HepG2 (cell line): ENCODE results near the gene UBE2O.

ENCODE experiments used
- BRD4 ChIP-seq: sonication (generic); formaldehyde crosslinking; IDR thresholded peaks from 2 replicates; pipeline ENCODE4 v1.4.0; 2020; ENCODE audit warnings: missing genetic modification reagents
- CREBL2 ChIP-seq: sonication (generic); formaldehyde crosslinking; IDR thresholded peaks from 2 replicates; pipeline ENCODE4 v1.8.1; 2023; ENCODE audit warnings: missing genetic modification reagents, mild to moderate bottlenecking, borderline replicate concordance
- HNF4G ChIP-seq, 2 experiments: sonication (generic) in 1 of 2; formaldehyde crosslinking in 1 of 2; IDR thresholded peaks; 2 replicates each; pipeline versions ENCODE4 v1.4.0 to v1.6.1; 2011 to 2020; ENCODE audit warnings: borderline replicate concordance in 2 of 2, low read depth in 2 of 2, mild to moderate bottlenecking in 2 of 2, low read length in 1 of 2, missing genetic modification reagents in 1 of 2, moderate library complexity in 1 of 2
- KMT2A ChIP-seq: sonication (generic); formaldehyde crosslinking; IDR thresholded peaks from 2 replicates; pipeline ENCODE4 v1.4.0; 2020; ENCODE audit warnings: missing genetic modification reagents
- MED8 ChIP-seq: sonication (generic); formaldehyde crosslinking; IDR thresholded peaks from 2 replicates; pipeline ENCODE4 v1.8.1; 2023; ENCODE audit warnings: mild to moderate bottlenecking, missing genetic modification reagents; ENCODE audit not compliant: insufficient replicate concordance
- MTA1 ChIP-seq: sonication (generic); formaldehyde crosslinking; IDR thresholded peaks from 2 replicates; pipeline ENCODE4 v1.4.0; 2020; ENCODE audit warnings: missing genetic modification reagents, mild to moderate bottlenecking, borderline replicate concordance
- THRA ChIP-seq: sonication (generic); formaldehyde crosslinking; IDR thresholded peaks from 2 replicates; pipeline ENCODE4 v1.4.0; 2020; ENCODE audit warnings: missing genetic modification reagents, borderline replicate concordance
- U2AF2 ChIP-seq: fragments of 200-400 bp; formaldehyde crosslinking; IDR thresholded peaks from 2 replicates; pipeline ENCODE4 v1.6.1; 2017; ENCODE audit warnings: low read depth, mild to moderate bottlenecking, low read length
- TF ChIP-seq, protein P1 (sequence below), 2 experiments: sonication (generic) in 1 of 2; formaldehyde crosslinking in 1 of 2; IDR thresholded peaks; 2 replicates each; pipeline versions ENCODE4 v1.5.1 to v1.6.1; 2011 to 2020; ENCODE audit warnings: borderline replicate concordance in 1 of 2, low read depth in 1 of 2, low read length in 1 of 2, mild to moderate bottlenecking in 1 of 2, missing genetic modification reagents in 1 of 2, moderate library complexity in 1 of 2

DNA sequence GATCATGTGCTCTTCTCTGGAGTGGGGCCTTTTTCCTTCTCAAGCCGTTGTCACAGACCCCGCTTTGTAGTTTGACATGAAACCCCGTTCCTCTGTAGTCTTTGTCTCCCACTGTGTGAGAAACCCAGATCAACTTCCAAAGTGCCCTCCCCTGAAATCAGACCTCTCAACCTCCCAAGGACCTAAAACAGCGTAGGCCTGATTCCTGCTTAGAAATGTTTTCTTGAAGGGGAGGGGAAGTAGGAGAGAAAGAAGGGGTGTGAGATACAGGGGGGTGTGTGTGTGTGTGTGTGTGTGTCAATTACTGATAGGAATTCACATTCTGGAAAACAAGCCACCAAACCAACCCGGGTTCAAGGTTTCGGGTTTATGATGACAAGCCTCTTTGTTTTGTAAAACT lies 1.4 kb downstream of the UBE2O start:
- TF ChIP-seq U2AF2 (no peak), THRA (CRISPR knock-in tag) (no peak), BRD4 (CRISPR knock-in tag) (no peak), KMT2A (CRISPR knock-in tag) (no peak), MTA1 (CRISPR knock-in tag) (no peak), HNF4G (IDR thresholded peaks at IDR 0.05; ENCODE audit: borderline replicate concordance, low read depth, low read length) (no peak), HNF4G (CRISPR knock-in tag; IDR thresholded peaks at IDR 0.05; ENCODE audit: borderline replicate concordance, low read depth) (no peak), MED8 (CRISPR knock-in tag) (no peak), CREBL2 (CRISPR knock-in tag) (no peak)
- TF ChIP-seq, protein P1, sequence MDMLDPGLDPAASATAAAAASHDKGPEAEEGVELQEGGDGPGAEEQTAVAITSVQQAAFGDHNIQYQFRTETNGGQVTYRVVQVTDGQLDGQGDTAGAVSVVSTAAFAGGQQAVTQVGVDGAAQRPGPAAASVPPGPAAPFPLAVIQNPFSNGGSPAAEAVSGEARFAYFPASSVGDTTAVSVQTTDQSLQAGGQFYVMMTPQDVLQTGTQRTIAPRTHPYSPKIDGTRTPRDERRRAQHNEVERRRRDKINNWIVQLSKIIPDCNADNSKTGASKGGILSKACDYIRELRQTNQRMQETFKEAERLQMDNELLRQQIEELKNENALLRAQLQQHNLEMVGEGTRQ (IDR thresholded peaks at IDR 0.05; ENCODE audit: low read depth, low read length): no peak
- TF ChIP-seq, protein P1 (CRISPR knock-in tag; IDR thresholded peaks at IDR 0.05; ENCODE audit: borderline replicate concordance): no peak
